Motor neuron (in vitro differentiated cells): ENCODE data around the gene SPIRE1. TPM values are rescaled to one million over a fixed set of nuclear protein-coding genes. Genes with fewer than 3 reads are reported as not detected.
"Not testable (repeated sequence)": the region's sequence is repeated elsewhere in the genome, so short reads cannot be mapped to it uniquely, and the experiment has no call there.

Source experiments
- ATAC-seq, 8 experiments: fragments of 200-7000 bp; cut with Tn5 transposase; replicated peaks in 6 of 8; 2 replicates each; pipeline ENCODE4 v1.8.0; 2021; ENCODE audit warnings: mild to moderate bottlenecking in 8 of 8, moderate library complexity in 8 of 8
- H3K27ac ChIP-seq, 2 donors: fragments of 250-450 bp; sonication (Bioruptor Pico); 2 replicates each; pipeline ENCODE4 v1.9.0; 2021; ENCODE audit warnings: antibody characterized with exemption in 2 of 2, mild to moderate bottlenecking in 2 of 2, moderate library complexity in 1 of 2
- H3K4me1 ChIP-seq, 2 donors: fragments of 250-450 bp; sonication (Bioruptor Pico); replicated peaks in 1 of 2; 2 replicates each; pipeline ENCODE4 v1.6.1; 2021; ENCODE audit warnings: antibody characterized with exemption in 2 of 2, mild to moderate bottlenecking in 2 of 2, moderate library complexity in 1 of 2
- H3K4me3 ChIP-seq, 5 donors: fragments of 250-450 bp; sonication (Bioruptor Pico); 2 replicates each; pipeline ENCODE4 v1.9.0; 2021; ENCODE audit warnings: antibody characterized with exemption in 5 of 5, mild to moderate bottlenecking in 5 of 5, moderate library complexity in 4 of 5
- WGBS, 10 experiments: fragments of 450-650 bp; shearing (Covaris generic); methylation state at CpG; one replicate each; pipeline ENCODE4 v1.0.0; 2022; 5-methylcytosine and 5-hydroxymethylcytosine counted together
- in situ Hi-C, 9 experiments: fragments of 400-800 bp; cut with MboI; loops; one replicate each; pipeline ENCODE4 v1.15.0; 2021; ENCODE audit warnings: low sequenced_read_pairs in 9 of 9, low pct_unique_long_range_greater_than_20kb in 2 of 9; ENCODE audit not compliant: unreplicated experiment in 9 of 9
- total RNA-seq, 8 experiments: library from RNA; unstranded; fragments of 300-600 nt; gene quantifications; 2 replicates each; pipeline versions ENCODE4 v1.2.3 to v1.2.4, GENCODE V29; 2022

Gene SPIRE1
- total RNA-seq, 8 experiments from 2014 or later, result 10.2 to 46.3 (median 21.0) TPM

DNA sequence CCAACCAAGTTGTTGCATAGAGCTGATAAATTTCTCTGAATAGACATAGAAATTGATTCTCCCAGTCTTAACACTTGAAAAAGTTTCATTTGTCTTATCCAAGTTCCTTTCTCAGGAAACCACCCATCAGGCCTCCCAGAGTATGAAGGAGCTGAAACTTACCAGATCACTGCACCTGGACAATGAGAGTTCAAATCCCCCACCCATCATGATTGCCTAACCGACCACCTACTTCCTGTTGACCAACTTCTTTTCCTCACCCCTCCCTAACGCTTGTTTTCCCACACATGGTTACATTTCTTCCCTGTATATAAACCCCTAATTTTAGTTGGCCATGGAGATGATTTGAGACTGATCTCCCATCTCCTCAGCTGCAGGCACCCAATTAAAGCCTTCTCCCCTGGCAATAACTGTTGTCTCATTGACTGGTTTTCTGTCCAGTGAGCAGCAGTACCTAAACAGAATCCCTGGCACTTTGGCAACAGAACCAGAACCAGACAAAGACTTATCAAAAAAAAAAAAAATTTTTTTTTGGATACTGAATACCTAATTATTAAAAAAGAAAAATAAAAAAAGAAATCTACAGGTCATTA lies 103.0 kb downstream of the SPIRE1 start:
- in situ Hi-C loops, result no loop called here
- 86 to 100% (median 100%) methylated on average over 1 to 2 of the region's 2 CpGs; no CpG with 5 or more reads in 4 of the 10 experiments for WGBS, 10 experiments
- H3K4me1 ChIP-seq, result no peaks in the 10 kb centered on the region
- no peak for ATAC-seq
- H3K4me3 ChIP-seq, result no peak overlapping the region
- H3K27ac ChIP-seq, result no peak overlapping the region

DNA sequence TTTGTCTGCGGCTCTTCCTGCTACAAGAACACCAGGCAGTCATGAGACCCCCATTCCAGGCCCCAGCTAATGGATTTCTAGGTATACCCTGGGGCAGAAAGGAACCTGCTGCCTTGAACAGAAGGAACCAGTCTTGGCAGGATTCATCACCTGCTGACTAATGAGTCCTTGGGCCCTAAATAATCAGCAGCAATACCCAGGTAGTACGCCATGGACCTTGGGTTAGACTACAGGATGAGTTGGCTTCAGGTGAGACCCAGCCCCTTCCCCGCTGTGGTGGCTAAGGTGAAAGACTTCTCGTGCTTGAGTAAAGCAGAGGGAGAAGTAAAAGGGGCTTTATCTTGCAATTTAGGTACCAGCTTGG lies 105.0 kb downstream of the SPIRE1 start:
- Histone ChIP-seq H3K4me3 (no peak overlapping the region), H3K4me1 (no peaks in the 10 kb centered on the region), H3K27ac (no peak overlapping the region)
- no peak for ATAC-seq
- WGBS, 10 experiments, result 94 to 100% (median 100%) methylated on average over 1 to 4 of the region's 4 CpGs; no CpG with 5 or more reads in 5 of the 10 experiments
- in situ Hi-C loops, result no loop called here

DNA sequence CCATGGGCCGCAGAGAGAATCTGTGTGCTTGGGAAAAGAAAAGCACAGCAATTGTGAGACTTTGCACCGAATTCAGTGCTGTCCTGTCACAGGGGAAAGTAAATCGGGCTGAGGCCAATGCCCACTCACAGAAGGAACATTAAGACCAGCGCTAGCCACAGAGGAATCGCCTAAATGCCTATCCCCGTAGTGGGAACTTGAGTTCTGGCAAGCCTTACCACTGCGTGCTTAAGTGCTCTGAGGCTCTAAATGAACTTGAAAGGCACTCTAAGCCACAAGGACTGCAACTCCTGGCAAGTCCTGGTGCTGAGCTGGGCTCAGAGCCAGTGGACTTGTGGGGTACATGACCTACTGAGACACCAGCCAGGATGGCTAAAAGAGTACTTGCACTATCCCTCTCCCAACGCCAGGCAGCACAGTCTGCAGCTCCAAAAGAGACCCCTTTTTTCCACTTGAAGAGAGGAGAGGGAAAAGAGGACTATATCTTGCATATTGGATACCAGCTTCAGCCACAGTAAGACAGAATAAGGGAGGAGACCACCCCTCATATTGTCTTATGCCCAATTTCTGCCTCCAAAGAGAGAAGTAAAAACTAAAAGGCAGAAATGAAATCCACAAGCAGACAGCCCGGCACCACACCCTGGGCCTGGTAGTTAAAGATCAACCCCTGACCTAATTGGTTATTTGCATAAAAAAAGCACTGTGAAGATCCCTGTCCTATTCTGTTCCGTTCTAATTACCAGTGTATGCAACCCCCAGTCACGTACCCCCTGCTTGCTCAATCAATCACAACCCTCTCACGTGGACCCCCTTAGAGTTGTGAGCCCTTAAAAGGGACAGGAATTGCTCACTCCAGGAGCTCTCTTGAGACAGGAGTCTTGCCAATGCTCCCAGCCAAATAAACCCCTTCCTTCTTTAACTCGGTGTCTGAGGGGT lies 105.7 kb downstream of the SPIRE1 start:
- ATAC-seq, H3K4me3 ChIP-seq, H3K27ac ChIP-seq, H3K4me1 ChIP-seq, in situ Hi-C loops: not testable (repeated sequence)
- WGBS, 10 experiments, result 80 to 100% (median 87%) methylated on average over 1 to 6 of the region's 13 CpGs

DNA sequence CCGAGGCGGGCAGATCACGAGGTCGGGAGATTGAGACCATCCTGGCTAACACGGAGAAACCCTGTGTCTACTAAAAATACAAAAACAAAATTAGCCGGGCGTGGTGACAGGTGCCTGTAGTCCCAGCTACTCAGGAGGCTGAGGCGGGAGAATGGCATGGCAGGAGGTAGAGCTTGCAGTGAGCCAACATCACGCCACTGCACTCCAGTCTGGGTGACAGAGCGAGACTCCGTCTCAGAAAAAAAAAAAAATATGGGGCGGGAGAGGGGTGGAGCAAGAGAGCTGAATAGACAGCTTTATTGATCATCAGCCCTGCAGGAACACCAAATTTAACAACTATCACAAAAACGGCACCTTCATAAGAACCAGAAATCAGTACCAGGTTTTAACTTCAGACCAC lies 106.4 kb downstream of the SPIRE1 start:
- H3K4me1 ChIP-seq, ATAC-seq, H3K4me3 ChIP-seq, H3K27ac ChIP-seq, in situ Hi-C loops: not testable (repeated sequence)
- WGBS, 10 experiments, result 77 to 100% (median 90%) methylated on average over 4 to 12 of the region's 13 CpGs; no CpG with 5 or more reads in 2 of the 10 experiments

DNA sequence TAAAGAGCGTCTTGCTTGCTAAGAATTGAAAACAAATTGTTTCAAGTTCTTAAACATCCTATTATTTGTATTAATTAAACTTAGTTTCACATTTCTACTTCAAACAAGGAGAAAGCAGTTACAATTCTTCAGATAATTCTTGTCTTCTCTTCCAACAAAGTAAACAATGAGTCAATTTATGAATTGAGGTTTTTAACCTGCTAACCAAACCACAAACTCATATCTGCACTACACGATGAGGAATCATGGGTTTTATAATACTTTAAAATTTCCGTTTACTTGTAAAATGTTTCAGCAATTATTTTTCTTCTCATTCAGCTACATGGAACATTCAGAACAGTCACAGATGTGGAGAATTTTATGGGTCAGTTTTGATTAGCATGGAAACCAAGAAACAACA lies 114.2 kb downstream of the SPIRE1 start:
- in situ Hi-C loops, result loop anchor here in 1 of 9 experiments (25.0 kb wide), 1 partner anchor 106 kb away; no protein-coding TSS in a partner anchor
- H3K27ac ChIP-seq, result no peak overlapping the region
- ATAC-seq, result no peak
- H3K4me3 ChIP-seq, result no peak overlapping the region
- no peaks in the 10 kb centered on the region for H3K4me1 ChIP-seq
- 87 to 100% (median 98%) methylated on average over 2 to 3 of the region's 3 CpGs for WGBS, 10 experiments

DNA sequence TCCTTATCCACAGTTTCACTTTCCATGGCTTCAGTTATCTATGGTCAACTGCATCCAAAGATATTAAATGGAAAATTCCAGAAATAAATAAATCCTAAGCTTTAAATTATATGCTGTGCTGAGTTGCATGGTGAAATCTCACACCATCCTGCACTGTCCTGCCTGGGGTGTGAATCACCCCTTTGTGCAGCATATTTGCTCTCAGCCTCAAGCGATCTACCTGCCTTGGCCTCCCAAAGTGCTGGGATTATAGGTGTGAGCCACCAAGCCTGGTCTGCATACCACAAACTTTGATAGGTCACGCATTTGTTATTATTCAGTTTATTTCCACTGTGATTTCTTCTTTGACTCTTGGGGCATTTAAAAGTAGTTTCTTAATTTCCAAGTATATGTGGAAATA lies 117.2 kb downstream of the SPIRE1 start:
- 80 to 100% (median 100%) methylated on average over 1 to 2 of the region's 2 CpGs; no CpG with 5 or more reads in 1 of the 10 experiments for WGBS, 10 experiments
- H3K4me3 ChIP-seq, result no peak overlapping the region
- no peak for ATAC-seq
- in situ Hi-C loops, result loop anchor here in 1 of 9 experiments (25.0 kb wide), 1 partner anchor 103 kb away; no protein-coding TSS in a partner anchor
- no peaks in the 10 kb centered on the region for H3K4me1 ChIP-seq
- H3K27ac ChIP-seq, result no peak overlapping the region

DNA sequence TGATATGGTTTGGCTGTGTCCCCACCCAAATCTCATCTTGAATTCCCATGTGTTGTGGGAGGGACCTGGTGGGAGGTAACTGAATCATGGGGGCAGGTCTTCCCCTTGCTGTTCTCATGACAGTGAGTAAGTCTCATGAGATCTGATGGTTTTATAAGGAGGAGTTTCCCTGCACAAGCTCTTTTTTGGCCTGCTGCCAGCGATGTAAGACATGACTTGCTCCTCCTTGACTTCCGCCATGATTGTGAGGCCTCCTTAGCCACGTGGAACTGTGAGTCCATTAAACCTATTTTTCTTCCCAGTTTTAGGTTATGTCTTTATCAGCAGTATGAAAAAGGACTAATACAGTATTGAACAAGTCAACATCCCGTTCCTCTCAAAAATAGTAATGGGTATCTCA lies 118.7 kb downstream of the SPIRE1 start:
- H3K4me3 ChIP-seq, H3K27ac ChIP-seq, H3K4me1 ChIP-seq, ATAC-seq: not testable (repeated sequence)
- in situ Hi-C loops, result loop anchor here in 1 of 9 experiments (25.0 kb wide), 1 partner anchor 102 kb away; no protein-coding TSS in a partner anchor
- 80 to 100% (median 95%) methylated on average over 1 to 4 of the region's 4 CpGs; no CpG with 5 or more reads in 3 of the 10 experiments for WGBS, 10 experiments

DNA sequence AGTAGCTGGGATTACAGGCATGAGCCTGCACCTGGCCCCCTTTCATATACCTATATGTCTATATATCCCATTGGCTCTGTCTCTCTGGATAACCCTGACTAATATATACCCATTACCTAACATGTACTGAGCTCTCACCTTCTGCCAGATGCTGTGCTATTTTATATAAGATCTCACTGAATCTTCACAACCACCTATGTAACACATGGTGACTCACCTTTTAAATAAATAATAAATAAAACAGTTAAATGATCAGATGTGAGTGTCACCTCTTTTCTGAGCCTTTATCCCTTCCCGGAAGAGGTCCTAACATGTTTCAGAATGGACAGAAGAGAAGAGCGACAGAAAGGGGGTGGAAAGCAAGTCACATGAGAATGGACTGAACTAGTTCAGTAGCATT lies 123.1 kb downstream of the SPIRE1 start:
- Histone ChIP-seq H3K4me3 (no peak overlapping the region), H3K4me1 (no peaks in the 10 kb centered on the region), H3K27ac (no peak overlapping the region)
- 83 to 100% (median 100%) methylated on average over 1 to 2 of the region's 2 CpGs; no CpG with 5 or more reads in 1 of the 10 experiments for WGBS, 10 experiments
- no peak for ATAC-seq
- in situ Hi-C loops, result loop anchor here in 1 of 9 experiments (25.0 kb wide), 1 partner anchor 98 kb away; no protein-coding TSS in a partner anchor

DNA sequence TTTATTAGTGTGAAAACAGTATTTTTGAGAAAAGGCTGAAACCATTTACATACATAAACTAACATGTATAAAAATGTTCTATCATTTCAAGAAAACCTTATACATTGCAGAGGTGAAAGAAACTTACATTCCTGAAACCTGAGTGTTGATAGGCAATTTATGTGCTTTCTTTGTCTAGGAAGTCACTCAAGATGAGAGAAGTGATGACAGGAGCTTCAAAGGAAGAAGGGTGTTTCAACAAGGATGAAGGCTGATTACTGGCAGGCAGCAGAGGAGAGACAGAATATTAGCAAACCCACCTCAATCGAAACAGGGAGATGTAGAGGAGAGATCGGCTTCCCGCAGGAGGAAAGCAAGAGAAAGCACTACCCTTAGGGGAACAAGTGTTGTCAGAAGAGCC lies 125.2 kb downstream of the SPIRE1 start:
- 37 to 93% (median 77%) methylated on average over 1 to 3 of the region's 3 CpGs; no CpG with 5 or more reads in 2 of the 10 experiments for WGBS, 10 experiments
- no peak overlapping the region for H3K27ac ChIP-seq
- in situ Hi-C loops, result loop anchor here in 1 of 9 experiments (25.0 kb wide), 1 partner anchor 95 kb away; no protein-coding TSS in a partner anchor
- no peak overlapping the region for H3K4me3 ChIP-seq
- no peak for ATAC-seq
- H3K4me1 ChIP-seq, result no peaks in the 10 kb centered on the region

DNA sequence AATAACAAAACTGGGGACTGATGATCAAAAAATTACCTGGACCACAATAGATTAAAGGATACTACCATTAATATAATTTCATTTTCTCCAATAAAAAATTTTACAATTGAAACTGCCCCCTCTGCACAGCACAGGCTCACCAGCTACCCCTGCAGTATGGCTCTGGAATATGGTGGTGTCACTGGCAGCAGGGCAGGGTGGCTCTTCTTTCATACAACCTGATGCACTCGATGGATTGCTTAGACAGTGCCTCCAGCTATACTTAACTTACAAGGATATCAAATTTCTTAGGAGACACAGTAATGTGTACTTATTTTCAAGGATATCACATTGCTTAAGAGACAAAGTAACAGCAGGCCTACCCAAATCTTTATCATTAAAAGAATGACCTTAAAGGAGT lies 126.2 kb downstream of the SPIRE1 start:
- peak in 3 of 8 experiments; percentile 27 to 76 (median 65) for ATAC-seq
- H3K4me1 ChIP-seq, result no peaks in the 10 kb centered on the region
- WGBS, 10 experiments, result 14 to 100% (median 50%) methylated on average over 1 of the region's 1 CpG; no CpG with 5 or more reads in 5 of the 10 experiments
- in situ Hi-C loops, result loop anchor here in 1 of 9 experiments (25.0 kb wide), 1 partner anchor 94 kb away; no protein-coding TSS in a partner anchor
- no peak overlapping the region for H3K4me3 ChIP-seq
- no peak overlapping the region for H3K27ac ChIP-seq

DNA sequence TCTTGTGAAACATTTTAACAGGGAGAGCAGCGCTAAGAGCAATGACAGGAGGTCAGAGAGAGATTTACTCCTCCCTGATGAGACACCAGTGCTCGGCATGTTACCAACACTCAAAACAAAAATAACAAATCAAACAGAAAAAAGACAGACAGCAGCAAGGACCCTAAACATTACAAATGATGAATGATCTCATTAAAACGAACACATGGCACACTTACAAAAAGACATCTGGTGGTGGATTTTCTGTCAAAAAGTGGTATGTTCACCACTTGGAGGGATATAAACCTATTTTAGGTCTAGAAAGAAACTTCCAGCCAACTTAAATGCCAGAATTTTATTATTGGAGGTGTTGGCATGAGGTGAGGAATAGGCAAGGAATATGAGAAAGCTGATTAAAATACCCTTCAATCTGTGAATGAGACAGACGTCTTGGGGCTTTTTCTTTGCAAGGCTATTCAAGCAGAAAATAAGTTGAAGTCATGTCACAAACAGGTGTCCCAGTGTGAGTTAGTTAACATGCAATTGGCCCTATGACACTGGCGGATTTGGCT lies 137.4 kb downstream of the SPIRE1 start:
- no peak overlapping the region for H3K27ac ChIP-seq
- in situ Hi-C loops, result no loop called here
- peak in 5 of 8 experiments; percentile 52 to 78 (median 68) for ATAC-seq
- H3K4me1 ChIP-seq, result peaks cover 23% of the 10 kb centered on the region in 2 donors
- WGBS, 10 experiments, result 0 to 61% (median 20%) methylated on average over 2 to 5 of the region's 5 CpGs
- H3K4me3 ChIP-seq, result no peak overlapping the region

DNA sequence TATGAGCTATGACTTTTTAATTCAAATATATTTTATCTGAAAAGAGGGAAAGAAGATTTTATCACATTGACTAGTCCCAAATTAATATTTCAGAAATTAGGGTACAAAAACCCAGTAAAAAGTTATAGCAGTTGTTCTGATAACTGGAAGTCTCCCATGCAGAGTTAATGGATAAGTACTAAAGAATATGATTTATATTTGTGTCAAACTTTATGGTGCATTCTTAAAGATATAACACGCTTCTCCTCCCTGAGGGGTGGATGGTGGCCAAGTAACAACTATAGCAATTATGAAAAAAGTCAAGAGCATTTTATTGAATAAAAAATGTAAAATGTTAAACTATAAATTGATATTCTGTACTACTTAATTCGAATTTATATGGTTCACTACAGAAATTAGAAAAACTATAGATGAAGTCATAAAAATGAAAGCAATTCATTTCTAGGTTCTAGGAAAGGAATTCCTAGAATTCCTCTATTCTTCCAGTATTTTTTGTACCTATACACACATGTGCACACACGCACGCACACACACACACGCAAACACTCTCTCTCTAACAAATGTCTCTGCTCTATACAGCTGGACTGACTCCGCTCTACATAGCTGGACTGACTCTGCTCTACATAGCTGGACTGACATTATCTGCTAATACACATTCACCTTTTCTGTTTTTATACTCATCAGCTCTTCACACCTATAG lies 138.9 kb downstream of the SPIRE1 start:
- no peak overlapping the region for H3K4me3 ChIP-seq
- in situ Hi-C loops, result no loop called here
- peaks cover 22% of the 10 kb centered on the region in 2 donors for H3K4me1 ChIP-seq
- H3K27ac ChIP-seq, result no peak overlapping the region
- no peak for ATAC-seq
- WGBS, 10 experiments, result 40 to 98% (median 90%) methylated on average over 1 to 6 of the region's 6 CpGs
